ENCODE data around the gene NDE1.
A peak's percentile ranks its signal among the peaks of the same experiment; 100 is the strongest.
"Not testable (repeated sequence)": the region's sequence is repeated elsewhere in the genome, so short reads cannot be mapped to it uniquely, and the experiment has no call there.

NDE1 gene

GRCh38 chr16:15650019-15650697 lies at the start of gene NDE1:
Gene NDE1, plus strand, starts transcription at chr16:15650245. Its CDS starts 14,534 bp downstream, at chr16:15664779.
- TF ChIP-seq CTCF (IDR thresholded peaks at IDR 0.05; ENCODE audit: low read depth, low read length) = no peak

GRCh38 chr16:15601212-15601879 lies 48.7 kb upstream of the NDE1 start:
- no peak overlapping the region for H3K4me3 ChIP-seq (ENCODE audit: low read depth, low read length)
- no peak for TF ChIP-seq CTCF (IDR thresholded peaks at IDR 0.05; ENCODE audit: low read depth, low read length)

More at GRCh38 chr16:15650019-15650697, at the start of gene NDE1:
- H3K4me3 ChIP-seq (ENCODE audit: low read depth, low read length) = peak within 1 kb of the TSS; percentile 92

GRCh38 chr16:15602285-15603044 lies 47.6 kb upstream of the NDE1 start:
- no peak for TF ChIP-seq CTCF (IDR thresholded peaks at IDR 0.05; ENCODE audit: low read depth, low read length)
- H3K4me3 ChIP-seq (ENCODE audit: low read depth, low read length) = no peak overlapping the region

DNA sequence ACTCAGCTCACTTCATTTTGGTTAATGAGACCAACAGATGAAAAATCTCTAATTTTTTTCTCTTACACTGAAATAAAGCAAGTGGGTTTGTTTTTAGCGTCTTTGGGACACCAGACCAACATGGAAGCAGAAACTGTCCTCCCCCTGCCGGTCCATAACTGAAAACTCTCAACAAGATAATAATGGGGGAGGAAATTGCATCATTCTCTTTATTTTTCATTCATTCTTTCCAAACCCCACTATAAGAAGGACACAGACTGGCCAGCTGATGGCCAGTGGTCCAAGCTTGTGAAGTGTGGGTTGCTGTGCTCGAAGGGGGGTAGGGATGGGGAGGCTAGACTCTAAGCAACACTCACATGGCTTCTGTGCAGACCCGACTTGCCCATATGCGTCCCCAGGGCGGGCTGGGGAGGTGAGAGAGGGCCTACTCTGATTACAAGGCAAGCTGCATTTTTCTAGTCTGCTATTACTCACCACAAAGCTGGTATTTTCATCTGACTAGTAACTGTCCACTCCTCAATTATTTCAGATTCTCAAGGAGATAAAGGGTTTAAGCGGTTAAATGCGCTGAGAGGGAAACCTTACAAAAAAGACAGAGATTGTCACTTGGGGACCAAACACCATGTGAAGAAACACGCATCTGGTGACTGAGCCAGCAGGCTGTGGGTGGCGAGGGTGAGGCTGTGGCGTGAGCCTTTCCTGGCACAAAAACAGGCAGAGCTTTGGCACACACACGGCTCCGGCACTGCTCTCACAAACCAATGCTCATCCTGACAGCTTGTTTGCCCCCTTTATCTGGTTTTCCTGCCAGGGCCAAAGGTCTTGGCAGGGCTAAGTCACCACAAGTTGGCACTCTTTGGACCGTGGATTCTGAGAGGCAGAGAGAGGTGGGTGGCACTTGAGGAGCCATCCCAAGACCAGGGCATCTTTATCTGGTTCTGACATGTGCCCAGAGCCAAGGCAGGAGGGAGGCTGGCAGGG lies 45.3 kb upstream of the NDE1 start:
- H3K4me3 ChIP-seq (ENCODE audit: low read depth, low read length) = no peak overlapping the region
- TF ChIP-seq CTCF (IDR thresholded peaks at IDR 0.05; ENCODE audit: low read depth, low read length) = no peak

DNA sequence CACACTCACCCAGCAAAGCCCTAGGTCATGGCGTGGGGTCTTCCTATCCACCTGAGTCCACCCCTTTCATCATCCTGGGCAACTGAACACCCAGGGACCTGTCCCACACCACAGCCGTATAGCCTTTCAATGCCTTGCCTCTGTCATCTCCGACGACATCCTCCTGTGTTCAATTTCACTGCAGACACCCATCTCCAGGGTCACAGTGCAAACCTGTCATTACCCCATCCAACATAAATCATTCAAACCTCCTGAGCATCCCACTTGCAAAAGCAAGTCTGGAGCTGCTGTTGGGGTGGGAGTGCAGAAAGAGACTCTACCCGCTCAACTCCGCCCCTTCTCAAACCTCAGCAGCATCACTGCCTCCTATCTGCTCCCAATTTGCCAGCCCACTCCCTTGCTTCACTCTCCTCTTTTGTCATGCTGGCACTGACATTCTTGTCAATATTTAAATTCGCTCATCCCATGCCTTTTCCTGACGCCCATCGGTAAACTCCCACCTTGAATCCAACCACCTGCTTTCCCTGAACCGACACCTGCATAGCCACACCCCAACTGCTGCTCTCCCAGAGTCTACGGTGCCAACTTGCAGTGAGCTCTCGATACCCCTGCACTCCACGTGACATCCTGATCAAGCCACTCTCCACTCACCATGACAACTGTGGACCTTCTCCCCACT lies 44.1 kb upstream of the NDE1 start:
- H3K4me3 ChIP-seq (ENCODE audit: low read depth, low read length) = no peak overlapping the region
- no peak for TF ChIP-seq CTCF (IDR thresholded peaks at IDR 0.05; ENCODE audit: low read depth, low read length)

DNA sequence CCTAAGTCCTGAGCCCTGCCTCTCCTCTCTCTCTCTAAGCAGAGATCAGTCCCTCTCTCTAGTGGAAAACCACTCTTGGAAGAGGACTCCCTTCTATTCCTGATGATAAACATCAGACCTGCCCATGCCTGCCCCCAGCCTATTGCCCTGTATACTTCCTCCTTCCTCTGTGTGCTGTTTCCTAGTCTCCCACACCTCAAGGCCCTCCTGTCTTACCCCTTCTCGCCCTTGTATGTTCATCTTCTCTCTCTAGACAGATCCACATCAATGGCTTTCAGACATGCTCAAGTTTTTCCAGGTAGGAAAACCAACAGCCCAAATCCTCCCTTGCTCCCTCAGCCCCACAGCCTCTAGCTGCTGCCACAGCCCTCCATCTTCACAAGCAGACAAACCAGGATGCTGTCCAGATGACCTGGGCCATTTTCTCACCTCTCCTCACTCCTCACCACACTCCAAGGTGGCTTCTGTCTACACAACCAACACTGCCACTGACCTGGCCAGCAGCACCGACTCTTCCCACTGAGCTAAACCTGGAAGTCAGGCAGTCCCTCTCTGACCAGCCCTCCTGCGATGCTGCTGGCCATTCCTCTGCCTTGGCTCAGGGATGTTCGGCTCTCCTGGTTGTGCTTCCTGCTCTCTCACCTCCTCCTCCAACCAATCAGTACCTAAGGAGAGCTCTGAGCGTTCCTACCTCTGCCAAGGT lies 43.4 kb upstream of the NDE1 start:
- no peak overlapping the region for H3K4me3 ChIP-seq (ENCODE audit: low read depth, low read length)
- no peak for TF ChIP-seq CTCF (IDR thresholded peaks at IDR 0.05; ENCODE audit: low read depth, low read length)

GRCh38 chr16:15607221-15607699 lies 42.8 kb upstream of the NDE1 start:
- H3K4me3 ChIP-seq (ENCODE audit: low read depth, low read length) = not testable (repeated sequence)
